ENCODE results near the gene OSBPL8.
A peak's percentile ranks its signal among the peaks of the same experiment; 100 is the strongest.

GRCh38 chr12:76559400-76560085 lies at the start of gene OSBPL8:
- TF ChIP-seq CTCF (IDR thresholded peaks at IDR 0.05) (peak; percentile 51), ZFX (IDR thresholded peaks at IDR 0.05; ENCODE audit: borderline replicate concordance) (no peak)

Measured in 22Rv1 (cell line).